ENCODE data around the gene NDUFS7. TPM values are rescaled to one million over a fixed set of nuclear protein-coding genes. Genes with fewer than 3 reads are reported as not detected.

The NDUFS7 gene
- total and polyA plus RNA-seq, 7 donors: 99.4 to 262 (median 156) TPM

DNA sequence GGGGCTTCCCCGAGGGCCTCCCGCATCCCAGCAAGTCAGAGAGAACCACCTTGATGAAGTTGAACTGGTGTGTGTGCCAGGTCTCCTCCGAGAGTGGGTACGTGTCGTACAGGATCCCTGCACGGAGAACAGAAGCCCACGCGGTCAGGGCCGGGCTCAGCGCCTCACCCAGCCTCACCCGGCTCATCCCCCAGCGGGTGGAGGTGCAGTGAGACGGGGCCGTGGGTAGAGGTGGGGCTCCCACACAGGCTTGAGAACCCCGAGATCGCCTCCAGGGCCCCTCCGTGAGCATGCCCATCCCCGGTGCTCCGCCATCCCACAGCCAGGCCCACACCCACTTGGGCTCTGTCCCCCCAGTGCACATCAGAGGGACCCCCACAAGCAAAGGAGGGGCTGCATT lies 15.4 kb downstream of the NDUFS7 start:
- no peak for TF ChIP-seq POLR2A (IDR thresholded peaks at IDR 0.05)
- TF ChIP-seq, protein P1, sequence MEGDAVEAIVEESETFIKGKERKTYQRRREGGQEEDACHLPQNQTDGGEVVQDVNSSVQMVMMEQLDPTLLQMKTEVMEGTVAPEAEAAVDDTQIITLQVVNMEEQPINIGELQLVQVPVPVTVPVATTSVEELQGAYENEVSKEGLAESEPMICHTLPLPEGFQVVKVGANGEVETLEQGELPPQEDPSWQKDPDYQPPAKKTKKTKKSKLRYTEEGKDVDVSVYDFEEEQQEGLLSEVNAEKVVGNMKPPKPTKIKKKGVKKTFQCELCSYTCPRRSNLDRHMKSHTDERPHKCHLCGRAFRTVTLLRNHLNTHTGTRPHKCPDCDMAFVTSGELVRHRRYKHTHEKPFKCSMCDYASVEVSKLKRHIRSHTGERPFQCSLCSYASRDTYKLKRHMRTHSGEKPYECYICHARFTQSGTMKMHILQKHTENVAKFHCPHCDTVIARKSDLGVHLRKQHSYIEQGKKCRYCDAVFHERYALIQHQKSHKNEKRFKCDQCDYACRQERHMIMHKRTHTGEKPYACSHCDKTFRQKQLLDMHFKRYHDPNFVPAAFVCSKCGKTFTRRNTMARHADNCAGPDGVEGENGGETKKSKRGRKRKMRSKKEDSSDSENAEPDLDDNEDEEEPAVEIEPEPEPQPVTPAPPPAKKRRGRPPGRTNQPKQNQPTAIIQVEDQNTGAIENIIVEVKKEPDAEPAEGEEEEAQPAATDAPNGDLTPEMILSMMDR (IDR thresholded peaks at IDR 0.05): no peak
- no peak for TF ChIP-seq POLR2AphosphoS5 (IDR thresholded peaks at IDR 0.05)
- TF ChIP-seq EP300 (IDR thresholded peaks at IDR 0.05): no peak
- Histone ChIP-seq H3K4me3 (no peak overlapping the region), H3K4me1 (peaks cover 0 to 38% (median 29%) of the 10 kb centered on the region in 4 donors), H3K36me3 (peaks cover 0 to 5% (median 1%) of the 10 kb centered on the region in 4 donors), H3K9me3 (no peaks in the 10 kb centered on the region), H3K27ac (no peak overlapping the region), H3K27me3 (peaks cover 0 to 12% (median 5%) of the 10 kb centered on the region in 3 donors)
- intact Hi-C loops (cut with DNase I): no loop called here
- DNase-seq: no peak
- 76 to 91% methylated on average over 19 of the region's 19 CpGs for WGBS, 2 donors

DNA sequence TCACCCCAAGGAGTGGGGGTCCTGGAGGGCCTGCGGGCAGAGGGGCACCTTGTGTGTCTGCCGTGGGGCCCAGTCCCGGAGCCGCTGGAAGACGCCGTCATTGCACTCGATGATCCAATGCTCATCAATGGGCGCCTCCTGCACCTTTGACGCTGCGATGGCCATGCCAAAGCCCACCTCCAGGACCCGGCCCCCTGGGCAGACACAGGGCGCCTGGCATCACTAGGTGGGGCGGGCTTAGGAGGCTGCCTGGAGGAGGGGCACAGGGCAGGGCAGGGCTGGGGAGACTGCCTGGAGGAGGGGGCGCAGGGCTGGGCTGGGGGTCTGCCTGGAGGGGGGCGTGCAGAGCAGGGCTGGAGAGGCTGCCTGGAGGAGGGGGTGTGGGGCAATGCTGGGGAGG lies 16.0 kb downstream of the NDUFS7 start:
- H3K27me3 ChIP-seq: peaks cover 0 to 12% (median 5%) of the 10 kb centered on the region in 3 donors
- DNase-seq: no peak
- WGBS, 2 donors: 88 to 96% methylated on average over 15 of the region's 15 CpGs
- TF ChIP-seq POLR2A (IDR thresholded peaks at IDR 0.05): no peak
- TF ChIP-seq, protein P1 (IDR thresholded peaks at IDR 0.05): no peak
- no peak for TF ChIP-seq POLR2AphosphoS5 (IDR thresholded peaks at IDR 0.05)
- H3K36me3 ChIP-seq: no peaks in the 10 kb centered on the region
- peaks cover 0 to 37% (median 29%) of the 10 kb centered on the region in 4 donors for H3K4me1 ChIP-seq
- H3K27ac ChIP-seq: no peak overlapping the region
- no peaks in the 10 kb centered on the region for H3K9me3 ChIP-seq
- intact Hi-C loops (cut with DNase I): loop anchor here (5.0 kb wide), 1 partner anchor 82 kb away; no protein-coding TSS in a partner anchor
- H3K4me3 ChIP-seq: no peak overlapping the region

DNA sequence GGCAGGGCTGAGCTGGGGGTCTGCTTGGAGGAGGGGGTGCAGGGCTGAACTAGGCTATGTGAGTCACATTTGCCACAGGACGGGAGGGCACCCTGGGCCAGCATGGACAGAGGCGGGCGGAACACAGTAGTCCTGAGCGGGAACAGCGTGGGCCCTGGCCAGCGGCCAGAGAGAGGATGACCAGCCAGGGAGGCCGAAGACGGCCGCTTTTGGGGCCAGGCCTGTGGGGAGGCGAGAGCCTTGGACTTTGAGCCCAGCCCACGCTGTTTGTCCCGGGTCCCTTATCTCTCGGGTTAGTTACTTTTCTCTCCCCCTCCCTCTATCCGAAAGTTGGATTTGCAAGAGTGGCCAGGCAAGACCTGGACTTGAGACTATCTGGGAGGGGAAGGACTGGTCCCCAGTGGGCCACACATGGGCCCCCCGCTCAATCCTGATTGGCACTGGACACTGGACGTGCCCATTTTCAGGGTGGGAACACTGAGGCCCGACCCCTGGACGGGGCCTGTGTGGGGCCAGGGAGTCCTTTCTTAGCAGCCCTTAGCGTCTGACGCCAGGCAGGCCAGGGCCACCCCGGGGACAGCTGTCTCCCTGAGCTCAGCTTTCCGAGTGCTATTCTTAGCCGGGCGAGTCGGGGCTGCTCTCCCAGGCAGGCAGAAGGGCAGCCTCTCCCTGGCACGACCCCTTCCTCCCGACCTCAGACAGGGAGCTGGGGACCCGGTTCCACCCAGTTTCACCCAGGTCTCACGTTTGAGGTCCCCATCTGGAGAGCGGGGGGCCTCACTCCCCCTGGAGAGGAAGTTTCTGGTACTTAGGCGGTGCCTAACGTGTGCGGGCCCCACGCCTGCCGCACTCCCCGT lies 16.8 kb downstream of the NDUFS7 start:
- peaks cover 0 to 30% (median 26%) of the 10 kb centered on the region in 4 donors for H3K4me1 ChIP-seq
- no peak for DNase-seq
- peak overlapping the region; percentile 36 to 70 (median 54) for H3K4me3 ChIP-seq
- intact Hi-C loops (cut with DNase I): loop anchor here (5.0 kb wide), 1 partner anchor 83 kb away; no protein-coding TSS in a partner anchor
- H3K27me3 ChIP-seq: peaks cover 0 to 12% (median 5%) of the 10 kb centered on the region in 3 donors
- TF ChIP-seq POLR2A (IDR thresholded peaks at IDR 0.05): no peak
- TF ChIP-seq EP300 (IDR thresholded peaks at IDR 0.05): no peak
- TF ChIP-seq, protein P1 (IDR thresholded peaks at IDR 0.05): no peak
- no peak for TF ChIP-seq POLR2AphosphoS5 (IDR thresholded peaks at IDR 0.05)
- 8 to 32% methylated on average over 36 of the region's 36 CpGs for WGBS, 2 donors
- H3K36me3 ChIP-seq: no peaks in the 10 kb centered on the region
- H3K27ac ChIP-seq: peak overlapping the region in 2 of 4 donors; percentile 33 to 39
- no peaks in the 10 kb centered on the region for H3K9me3 ChIP-seq

DNA sequence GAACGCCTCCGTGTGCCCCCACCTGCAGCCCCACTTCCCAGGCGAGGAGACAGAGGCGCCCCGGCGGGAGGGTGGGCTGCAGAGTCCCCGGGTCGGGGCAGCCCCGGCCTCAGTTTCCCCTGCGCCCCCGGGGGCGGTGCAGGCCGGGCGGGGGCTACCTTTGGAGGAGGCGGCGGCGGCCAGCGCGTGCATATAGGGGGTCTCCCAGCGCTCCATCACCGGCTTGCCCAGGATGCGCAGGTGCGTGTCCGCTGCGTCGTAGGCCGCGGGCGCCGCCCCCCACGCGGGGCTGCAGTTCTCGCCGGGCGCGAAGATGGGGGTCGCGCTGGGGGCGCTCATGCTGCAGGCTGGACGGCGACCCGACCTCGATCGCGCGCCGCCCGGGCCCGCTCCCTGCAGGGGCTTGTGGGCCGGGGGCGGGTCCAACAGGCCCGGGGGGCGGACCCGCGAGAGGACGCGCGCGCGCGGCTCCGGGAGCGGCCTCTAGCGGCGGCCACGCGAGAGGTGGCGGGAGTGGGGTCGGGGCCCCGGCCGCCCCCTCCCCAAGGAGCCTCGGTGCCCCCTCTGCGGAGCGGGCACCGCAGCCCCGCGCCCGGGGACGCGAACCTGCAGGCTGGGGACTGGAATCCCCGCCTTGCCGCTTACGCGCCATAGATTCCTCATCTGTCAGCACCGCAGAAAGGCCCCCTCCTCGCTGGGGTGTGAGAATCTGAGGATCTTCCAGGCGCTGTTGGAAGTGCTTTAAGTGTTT lies 17.6 kb downstream of the NDUFS7 start, which contains the start of gene GAMT:
Gene GAMT (minus strand): TSS at position 405 of the 751 bp plus-strand sequence. CDS start 66 bp downstream, at position 339.
- Histone ChIP-seq H3K4me1 (peaks cover 0 to 22% (median 20%) of the 10 kb centered on the region in 4 donors), H3K4me3 (peak within 1 kb of the TSS; percentile 36 to 70 (median 54)), H3K36me3 (no peaks in the 10 kb centered on the region), H3K9me3 (no peaks in the 10 kb centered on the region), H3K27ac (peak within 1 kb of the TSS in 2 of 4 donors; percentile 33 to 39), H3K27me3 (peaks cover 0 to 12% (median 5%) of the 10 kb centered on the region in 3 donors)
- WGBS, 2 donors: 1 to 2% methylated on average over 87 of the region's 87 CpGs
- DNase-seq: no peak
- intact Hi-C loops (cut with DNase I): loop anchor here (5.0 kb wide), 1 partner anchor 84 kb away; no protein-coding TSS in a partner anchor
- TF ChIP-seq, protein P1 (IDR thresholded peaks at IDR 0.05): peak in 1 of 4 experiments; percentile 58
- TF ChIP-seq EP300 (IDR thresholded peaks at IDR 0.05): no peak

Measured in sigmoid colon (tissue), 7 donors.